ENCODE measurements around the gene PYCARD.
"Not testable (repeated sequence)": the region's sequence is repeated elsewhere in the genome, so short reads cannot be mapped to it uniquely, and the experiment has no call there.

PYCARD gene

GRCh38 chr16:31214708-31215286, 12.2 kb upstream of the PYCARD start:
- DNase-seq = no peak

GRCh38 chr16:31213877-31214707, 11.5 kb upstream of the PYCARD start, which contains the start of gene TRIM72:
TRIM72 (plus strand) TSS chr16:31214119; CDS start chr16:31214739, 620 bp downstream.
- DNase-seq = no peak

GRCh38 chr16:31213342-31213741, 10.8 kb upstream of the PYCARD start:
- DNase-seq = no peak

GRCh38 chr16:31206776-31207175, 4.2 kb upstream of the PYCARD start:
- no peak for DNase-seq

GRCh38 chr16:31204871-31205666, 2.5 kb upstream of the PYCARD start:
- DNase-seq = no peak

GRCh38 chr16:31201582-31202413, 762 bp downstream of the PYCARD start:
- DNase-seq = no peak

GRCh38 chr16:31200821-31201568, 1.6 kb downstream of the PYCARD start:
- DNase-seq = no peak

GRCh38 chr16:31200111-31200510, 2.4 kb downstream of the PYCARD start:
- not testable (repeated sequence) for DNase-seq

- no peak for DNase-seq
These were observed 3.0 kb downstream of the PYCARD start for GRCh38 chr16:31199430-31200041.

- DNase-seq = no peak
These were observed 4.2 kb downstream of the PYCARD start for GRCh38 chr16:31198207-31198882.

- no peak for DNase-seq
These were observed 6.1 kb downstream of the PYCARD start for GRCh38 chr16:31196324-31197088.

GRCh38 chr16:31195861-31196260, 6.7 kb downstream of the PYCARD start:
- DNase-seq = not testable (repeated sequence)

GRCh38 chr16:31194898-31195297, 7.7 kb downstream of the PYCARD start:
- DNase-seq = no peak

GRCh38 chr16:31193874-31194273, 8.7 kb downstream of the PYCARD start:
- DNase-seq = no peak

GRCh38 chr16:31192856-31193642, 9.5 kb downstream of the PYCARD start:
- DNase-seq = no peak

- DNase-seq = no peak
These were observed 10.7 kb downstream of the PYCARD start for GRCh38 chr16:31191697-31192428.

- no peak for DNase-seq
These were observed 11.6 kb downstream of the PYCARD start for GRCh38 chr16:31190818-31191444.

GRCh38 chr16:31190061-31190460, 12.5 kb downstream of the PYCARD start:
- no peak for DNase-seq
